ENCODE results near the gene ZBTB11.

GRCh38 chr3:101633186-101633585, 43.7 kb downstream of the ZBTB11 start:
- no peak for TF ChIP-seq CTCF (IDR thresholded peaks at IDR 0.05)
- TF ChIP-seq EP300 (IDR thresholded peaks at IDR 0.05), result no peak
- no peak for TF ChIP-seq POLR2AphosphoS5 (IDR thresholded peaks at IDR 0.05)
- TF ChIP-seq POLR2A (IDR thresholded peaks at IDR 0.05), result no peak

Data from stomach (tissue), 4 donors.